ENCODE measurements around the gene CTRL.
A peak's percentile ranks its signal among the peaks of the same experiment; 100 is the strongest.
"Not testable (repeated sequence)": the region's sequence is repeated elsewhere in the genome, so short reads cannot be mapped to it uniquely, and the experiment has no call there.

Gene CTRL

DNA sequence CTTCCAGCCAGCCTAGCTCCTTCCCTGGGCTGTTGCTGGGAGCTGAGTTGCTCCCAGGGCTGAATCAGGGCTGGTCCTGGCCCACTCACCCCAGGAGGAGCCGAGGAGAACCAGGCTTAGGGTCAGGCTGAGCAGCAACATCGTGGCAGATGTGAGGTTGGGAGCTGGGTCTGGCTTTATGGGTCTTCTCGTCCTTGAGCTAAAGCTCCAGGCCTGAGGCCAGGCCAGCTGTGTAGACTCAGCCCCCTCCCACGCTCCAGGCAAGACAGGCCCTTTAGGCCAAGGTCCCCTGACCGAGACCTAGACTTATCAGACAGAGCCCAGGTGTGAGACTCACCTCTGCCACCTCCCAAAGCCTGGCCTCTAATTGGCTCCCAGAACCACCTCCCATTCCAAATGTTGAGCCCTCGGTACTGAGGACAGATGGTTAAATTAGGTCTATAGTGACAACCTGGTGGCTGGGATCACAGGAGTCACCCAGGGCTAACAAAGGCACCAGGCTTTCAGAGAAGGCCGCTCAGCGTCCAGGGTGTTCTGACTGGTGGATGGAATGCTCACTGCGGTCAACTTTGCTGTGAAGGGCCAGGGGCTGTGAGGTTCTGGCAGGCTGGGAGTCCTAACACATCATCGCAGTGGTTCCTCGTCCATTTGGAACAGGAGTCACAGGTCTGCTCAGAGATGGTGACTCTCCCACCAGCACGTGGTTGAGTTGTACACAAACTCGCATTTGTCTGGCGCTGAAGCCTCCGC lies at the start of gene CTRL:
Gene CTRL, minus strand, starts transcription at position 151 of the 750 bp plus-strand sequence. Its CDS starts 10 bp downstream, at position 141.
- DNase-seq, result no peak

DNA sequence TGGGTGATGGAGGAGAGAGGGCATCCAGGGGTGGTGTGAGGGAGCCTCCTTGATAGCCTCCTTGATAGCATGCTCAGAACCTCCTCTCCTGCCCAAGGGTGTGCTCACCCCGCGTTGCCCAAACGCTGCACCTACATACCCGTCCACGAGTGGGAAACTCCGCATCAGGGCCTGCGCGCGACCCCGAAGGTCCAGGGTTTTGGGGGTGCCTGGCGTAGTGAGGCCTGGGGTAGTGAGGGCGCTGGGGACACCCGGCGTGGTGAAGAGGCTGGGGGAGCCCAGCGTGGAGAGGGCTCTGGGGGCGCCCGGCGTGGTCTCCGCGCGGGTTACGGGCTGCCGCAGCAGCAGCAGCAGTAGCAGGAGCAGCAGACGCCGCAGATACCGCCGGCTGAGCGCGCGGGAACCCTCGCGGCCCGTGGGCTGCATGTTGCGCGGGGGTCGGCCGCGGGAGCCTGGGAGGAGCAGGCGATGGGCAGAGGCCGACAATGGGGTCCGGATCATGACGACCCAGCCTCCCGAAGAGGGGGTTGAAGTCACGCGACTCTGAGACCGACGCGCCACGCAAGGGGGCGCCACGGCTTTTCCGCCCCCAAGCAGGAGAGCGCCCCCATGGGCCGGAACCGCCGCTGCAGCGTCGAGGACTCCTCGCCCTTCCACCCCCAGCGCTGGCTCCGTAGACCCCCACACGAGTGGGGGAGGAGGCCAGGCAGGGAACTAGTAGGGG lies 48.5 kb upstream of the CTRL start, which contains the start of gene DPEP3:
Gene DPEP3, minus strand, starts transcription at position 545 of the 724 bp plus-strand sequence. Its CDS starts 119 bp downstream, at position 426.
- no peak for DNase-seq

DNA sequence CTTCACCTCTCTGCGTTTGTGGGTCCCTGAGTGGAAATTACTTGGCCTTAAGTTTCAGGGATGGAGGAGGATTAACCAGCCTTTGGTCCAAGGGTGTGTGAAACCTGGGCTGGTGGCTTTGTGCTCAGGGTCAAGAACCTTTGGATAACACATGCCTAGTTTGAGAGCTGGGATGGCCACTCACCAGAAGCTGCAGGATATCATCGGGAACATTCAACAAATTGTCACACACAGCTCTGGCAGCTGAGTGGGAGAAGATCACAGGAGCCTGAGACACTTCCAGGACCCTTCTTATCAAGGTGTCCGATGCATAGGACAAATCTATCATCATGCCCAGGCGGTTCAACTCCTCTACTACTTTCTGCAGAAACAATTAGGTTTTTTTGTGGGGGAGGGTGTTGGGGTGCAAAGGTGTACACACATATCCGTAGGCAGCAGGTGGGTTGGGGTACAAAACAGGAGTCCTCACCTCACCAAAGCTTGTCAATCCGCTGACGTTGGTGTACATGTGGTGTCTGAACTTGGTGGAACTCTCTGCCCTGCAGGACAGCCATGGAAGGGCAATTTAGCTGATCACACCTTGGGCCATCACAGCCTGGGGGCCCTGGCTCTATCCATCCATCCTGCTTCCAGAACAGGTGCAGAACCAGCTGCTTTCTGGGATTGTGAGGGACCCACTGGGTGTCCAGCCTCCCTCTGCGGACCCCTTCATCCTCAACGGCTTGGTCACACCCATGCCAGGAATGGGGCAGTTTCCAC lies 46.0 kb upstream of the CTRL start:
- no peak for DNase-seq

DNA sequence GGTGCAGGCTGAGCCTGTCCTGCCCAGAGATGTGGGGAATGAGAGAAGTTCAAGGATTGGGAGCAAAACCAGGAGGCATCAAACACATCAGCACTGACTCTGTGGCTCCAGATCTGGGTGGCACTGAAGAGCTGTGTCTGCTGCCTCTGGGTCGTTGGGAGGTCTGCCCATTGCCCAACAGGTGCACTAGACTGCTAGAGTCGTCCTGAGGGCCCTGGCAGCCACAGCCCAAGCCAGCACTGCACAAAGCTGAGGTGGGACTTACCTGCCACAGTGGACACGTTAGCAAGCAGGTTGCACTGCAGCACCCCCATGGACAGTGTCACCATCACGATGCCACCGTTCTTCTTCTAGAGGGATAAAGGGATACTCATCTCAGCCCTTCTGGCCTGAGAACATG lies 45.3 kb upstream of the CTRL start:
- no peak for DNase-seq

DNA sequence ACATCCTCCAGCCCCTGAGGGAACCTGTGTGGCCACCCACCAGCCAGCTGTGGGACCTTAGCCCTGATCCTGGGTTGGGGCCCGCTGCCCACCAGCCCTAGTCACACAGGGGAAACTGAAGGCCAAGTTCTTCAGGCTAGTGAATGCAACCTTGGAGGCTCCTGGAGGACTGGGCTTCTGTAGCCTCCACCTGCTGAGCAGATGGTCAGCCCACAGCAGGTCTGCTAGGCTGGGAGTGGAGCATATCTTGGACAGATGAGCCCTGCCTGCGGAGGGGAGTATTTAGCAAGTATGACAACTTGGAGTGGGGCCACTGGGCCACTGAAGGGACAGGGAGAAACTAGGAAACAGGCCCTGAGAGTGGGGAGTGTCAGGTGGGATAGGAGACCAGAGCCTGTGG lies 44.5 kb upstream of the CTRL start:
- DNase-seq, result no peak

DNA sequence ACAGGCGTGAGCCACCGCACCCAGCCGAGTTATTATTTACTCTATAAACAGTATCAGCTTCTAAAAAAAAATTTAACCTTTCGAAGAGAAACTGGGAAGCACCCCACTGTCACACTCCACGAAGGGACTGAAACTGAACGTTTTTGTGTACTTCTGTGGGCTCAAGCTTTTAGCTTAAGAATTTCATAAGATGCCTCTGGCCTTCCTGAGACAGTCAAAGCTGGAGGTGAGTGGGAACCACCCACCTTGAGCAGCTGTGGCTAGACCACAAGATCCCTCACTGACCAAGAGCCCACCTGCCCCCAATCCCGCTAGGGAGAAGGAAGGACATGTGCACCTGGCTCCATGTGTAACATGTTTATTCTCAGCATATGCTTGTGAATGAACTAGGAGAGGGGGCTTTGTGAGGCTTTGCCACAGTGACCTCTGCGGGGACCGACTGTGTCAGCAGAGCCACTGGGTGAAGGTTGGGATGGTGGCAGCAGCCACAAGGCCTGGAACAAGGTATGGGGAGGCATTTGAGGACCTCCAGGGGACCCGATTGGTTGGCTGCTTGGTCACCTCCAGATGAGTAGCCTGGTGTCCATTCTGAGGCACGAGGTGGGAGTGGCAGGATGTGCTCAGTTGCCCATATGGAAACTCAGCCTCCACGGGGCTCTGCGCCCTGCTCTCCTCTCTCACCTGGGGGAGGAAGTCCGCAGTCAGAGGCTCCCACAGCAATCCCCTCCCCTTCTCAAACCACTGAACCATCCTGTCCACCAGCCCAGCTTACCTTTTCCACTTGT lies 43.9 kb upstream of the CTRL start:
- no peak for DNase-seq

DNA sequence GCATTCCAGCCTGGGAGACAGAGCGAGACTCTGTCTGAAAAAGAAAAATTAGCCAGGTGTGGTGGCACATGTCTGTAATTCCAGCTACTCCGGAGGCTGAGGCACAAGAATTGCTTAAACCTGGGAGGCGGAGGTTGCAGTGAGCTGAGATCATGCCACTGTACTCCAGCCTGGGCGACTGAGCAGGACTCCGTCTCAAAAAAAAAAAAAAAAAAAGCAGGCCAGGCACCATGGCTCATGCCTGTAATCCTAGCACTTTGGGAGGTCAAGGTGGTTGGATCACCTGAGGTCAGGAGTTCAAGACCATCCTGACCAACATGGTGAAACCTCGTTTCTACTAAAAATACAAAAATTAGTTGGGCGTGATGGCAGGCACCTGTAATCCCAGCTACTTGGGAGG lies 40.6 kb upstream of the CTRL start:
- DNase-seq, result not testable (repeated sequence)

DNA sequence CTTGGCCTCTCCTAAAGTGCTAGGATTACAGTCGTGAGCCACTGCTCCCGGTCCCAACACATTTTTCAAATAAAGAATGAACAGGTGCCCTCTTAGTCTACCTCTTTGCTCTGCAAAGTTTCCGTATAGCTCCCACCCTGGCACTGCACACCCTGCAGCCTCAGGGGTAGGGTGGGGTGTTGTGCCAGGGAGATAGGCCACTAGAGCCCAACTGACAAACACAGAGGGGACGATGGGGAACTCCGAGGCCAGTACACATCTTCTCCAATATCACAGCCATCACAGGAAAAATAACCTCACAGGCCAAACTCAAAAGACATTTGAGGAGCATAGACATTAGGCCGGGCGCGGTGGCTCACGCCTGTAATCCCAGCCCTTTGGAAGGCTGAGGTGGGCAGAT lies 39.4 kb upstream of the CTRL start:
- no peak for DNase-seq

DNA sequence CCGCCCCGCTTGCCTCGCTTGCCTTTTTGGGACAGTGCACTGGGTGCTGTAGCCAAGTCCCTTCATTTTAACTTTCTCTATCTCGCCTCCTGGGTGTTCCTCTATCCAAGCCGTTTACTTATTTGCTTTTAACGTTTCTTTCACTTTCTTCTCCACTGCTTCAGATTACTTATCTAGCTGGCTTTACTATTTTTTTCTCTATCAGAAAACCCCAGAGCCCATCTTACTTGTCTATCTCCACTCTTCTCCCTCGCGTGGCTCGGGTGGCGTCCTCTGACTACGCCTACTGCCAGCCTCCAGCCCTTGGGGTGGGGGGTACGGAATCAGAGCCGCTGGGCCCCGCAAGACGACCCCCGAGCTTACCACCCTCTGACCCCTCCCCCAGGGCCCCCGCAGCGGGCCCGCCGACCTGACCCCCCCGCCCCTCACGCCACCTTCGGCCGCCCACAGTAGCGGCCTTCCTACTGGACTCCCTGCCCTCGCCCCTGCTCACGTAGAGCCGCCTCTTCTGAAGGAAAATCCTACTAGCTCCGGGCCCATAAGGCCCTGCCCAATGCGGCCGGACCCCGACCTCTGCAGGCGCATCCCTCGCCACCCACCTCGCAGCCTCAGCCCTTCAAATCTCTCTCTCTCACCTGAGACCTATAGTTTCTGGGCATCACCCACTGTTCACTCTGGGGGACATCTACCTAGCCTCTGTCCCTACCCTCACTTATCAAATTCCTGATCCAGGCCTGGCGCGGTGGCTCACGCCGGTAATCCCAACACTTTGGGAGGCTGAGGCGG lies 37.8 kb upstream of the CTRL start:
- peak in 1 of 2 donors; percentile 37 for DNase-seq

DNA sequence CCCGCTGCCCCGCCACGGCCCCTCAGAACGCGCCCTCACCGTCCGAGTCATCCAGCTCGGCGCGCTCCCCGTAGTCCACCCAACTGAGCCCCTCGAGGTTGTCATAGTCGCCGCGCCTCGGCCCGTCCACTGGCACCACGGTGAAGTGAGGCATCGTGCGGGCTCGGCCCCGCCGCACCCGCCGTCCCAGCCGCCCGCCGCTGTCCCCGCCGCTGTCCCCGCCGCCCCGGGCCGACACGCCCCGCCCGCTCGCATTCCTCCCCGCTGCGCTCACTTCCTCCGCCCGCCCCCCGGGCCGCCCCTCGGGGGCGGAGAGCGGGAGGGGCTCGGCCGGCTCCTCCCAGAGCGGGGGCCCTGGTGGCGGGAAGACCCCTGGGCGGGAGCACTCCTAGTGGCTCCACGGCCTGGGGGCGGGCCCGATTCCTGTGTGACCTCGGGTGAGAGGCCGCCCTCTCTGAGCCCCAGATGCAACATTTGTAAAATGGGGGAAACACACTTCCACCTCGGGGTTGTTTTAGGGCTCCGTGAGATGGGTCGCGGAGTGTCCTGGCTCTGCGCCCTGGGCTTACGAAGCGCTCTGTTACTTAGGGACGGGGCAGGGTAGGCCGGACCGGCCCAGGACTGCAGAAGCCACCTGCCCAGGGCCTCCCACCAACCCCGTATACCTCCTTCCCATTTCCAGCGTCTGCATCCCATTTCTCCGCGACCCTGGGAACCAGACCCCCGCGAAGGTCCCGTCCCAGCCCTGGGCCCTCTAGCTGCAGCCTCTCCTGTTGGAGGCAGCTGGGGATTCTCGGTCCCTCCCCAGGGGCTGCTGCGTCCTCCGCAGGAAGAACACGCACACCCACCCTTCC lies 37.0 kb upstream of the CTRL start, which contains the start of gene SLC12A4:
Gene SLC12A4, minus strand, starts transcription at position 238 of the 854 bp plus-strand sequence. Its CDS starts 84 bp downstream, at position 154.
- DNase-seq, result peak; percentile 86 to 91

DNA sequence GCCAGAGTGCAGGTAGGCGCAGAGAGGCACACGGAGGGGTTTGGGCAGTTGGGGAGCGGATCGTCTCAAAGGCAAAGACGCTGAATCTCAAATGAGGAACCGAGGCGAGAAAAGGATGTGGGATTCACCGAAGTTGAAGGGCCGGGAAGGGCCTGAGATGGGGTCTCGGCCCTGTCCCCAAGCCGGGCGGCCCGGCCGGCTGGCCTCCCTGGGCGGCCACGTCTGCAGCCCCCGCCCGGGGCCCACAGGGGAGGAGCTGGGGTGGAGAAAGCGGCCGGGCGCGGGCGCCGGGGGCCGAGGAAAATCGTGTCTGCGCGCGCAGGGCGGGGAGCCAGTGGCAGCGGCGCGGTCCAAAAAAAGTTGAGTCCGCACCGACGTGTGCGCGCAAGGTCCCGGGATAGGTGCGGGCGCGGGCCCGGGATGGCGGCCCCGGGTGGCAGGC lies 36.3 kb upstream of the CTRL start:
- DNase-seq, result no peak

DNA sequence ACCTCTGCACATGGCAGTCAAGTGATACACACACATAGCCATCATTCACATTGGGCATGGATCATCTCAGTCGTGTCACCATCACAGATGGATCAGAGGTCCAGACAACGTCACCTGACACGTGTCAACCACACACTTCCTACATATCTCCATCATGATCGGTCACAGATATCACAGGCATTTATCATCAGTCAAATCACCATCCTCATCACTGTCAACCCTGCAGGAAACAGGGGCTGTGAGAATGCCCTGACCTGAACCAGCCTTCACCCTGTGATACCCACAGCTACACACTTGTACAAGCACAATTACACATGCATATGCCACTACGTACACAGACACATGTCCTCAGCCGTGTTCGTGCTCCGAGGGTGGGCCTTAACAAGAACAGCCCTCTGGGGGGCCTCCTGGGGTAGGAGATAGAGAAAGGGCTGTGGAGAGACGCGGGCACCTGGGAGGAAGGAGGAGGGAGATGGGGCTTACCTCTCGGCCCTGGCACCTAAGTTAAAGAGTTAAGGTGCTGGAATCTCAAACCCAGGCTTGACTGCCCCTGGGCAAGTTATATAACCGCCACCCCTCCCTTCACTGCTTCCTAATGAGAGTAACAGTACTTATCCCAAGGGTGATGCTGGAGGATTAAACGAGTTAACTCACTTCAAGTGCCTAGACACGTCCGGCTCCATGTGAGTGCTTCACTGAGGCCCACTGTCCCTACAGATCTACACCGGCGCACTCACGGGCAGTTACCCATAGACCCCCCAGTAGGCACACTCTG lies 35.7 kb upstream of the CTRL start:
- peak in 1 of 2 donors; percentile 33 for DNase-seq

DNA sequence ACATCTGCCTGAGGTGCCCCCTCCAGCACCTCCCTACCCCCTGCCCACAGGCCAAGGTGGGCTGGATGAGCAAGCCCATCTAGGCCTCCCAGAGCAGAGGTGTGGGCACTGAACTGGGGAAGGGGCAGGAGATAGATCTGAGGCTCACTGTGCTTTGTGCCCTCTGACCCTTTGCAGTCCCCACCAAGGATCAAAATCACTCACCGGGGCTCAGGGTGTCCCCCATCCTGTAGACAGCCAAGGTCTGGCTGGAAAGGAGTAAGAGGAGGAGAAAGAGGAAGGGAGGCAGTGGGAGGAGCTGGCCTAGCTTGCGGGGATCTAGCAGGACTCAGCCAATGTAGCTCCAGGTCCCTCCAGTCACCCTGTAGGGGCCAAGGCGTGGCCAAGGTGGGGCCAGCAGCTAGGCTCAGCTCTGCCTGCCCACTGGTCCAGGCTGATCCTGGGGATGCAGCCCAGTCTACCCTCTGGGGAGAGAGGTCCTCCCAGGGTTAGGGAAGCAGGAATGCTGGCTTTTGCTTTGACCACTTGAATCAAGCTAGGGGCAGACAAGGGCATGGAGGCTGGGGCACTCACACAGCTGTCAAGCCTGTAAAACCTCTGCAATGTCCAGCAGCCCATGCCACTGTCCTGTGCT lies 35.0 kb upstream of the CTRL start:
- DNase-seq, result no peak

DNA sequence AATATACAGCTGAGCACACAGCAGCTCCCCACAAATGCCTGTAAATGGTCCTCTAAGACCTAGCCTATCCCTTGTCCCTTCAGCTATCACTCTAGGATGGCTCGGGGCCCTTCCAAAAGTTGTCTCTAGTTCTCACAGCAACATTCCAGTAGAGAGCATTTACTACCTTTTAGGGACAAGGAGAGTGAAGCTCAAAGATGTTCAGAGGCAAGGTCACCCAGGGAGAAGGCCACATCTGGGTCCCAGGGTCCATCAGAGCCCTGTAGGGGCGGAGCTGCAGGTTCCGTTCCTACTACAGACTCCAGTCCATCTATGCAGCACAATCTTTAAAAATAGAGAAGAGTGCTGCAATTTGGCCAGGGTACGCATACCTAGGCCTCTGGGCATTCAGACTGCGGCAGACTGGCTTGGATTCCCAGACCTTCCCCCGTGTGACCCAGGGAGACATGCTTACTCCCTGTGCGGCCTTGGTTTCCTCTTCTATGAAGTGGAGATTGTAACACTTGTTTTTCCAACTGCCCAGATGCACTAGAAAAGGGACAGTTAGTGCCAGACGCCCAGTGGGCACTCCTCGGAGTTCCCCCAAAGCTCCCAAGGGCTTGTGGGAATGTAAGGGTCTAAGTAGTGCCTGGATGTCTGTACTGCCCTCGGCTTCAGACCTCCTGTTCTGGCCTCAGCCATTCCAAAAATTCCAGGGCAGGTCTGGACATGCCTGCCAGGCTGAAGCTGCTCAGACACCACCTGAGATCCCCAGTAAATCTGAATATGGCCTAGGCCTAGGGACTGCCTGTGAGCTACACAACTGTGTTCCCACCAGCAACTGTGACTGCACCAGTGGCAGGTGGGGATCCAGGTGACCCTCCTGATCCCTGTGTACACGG lies 34.2 kb upstream of the CTRL start:
- no peak for DNase-seq

DNA sequence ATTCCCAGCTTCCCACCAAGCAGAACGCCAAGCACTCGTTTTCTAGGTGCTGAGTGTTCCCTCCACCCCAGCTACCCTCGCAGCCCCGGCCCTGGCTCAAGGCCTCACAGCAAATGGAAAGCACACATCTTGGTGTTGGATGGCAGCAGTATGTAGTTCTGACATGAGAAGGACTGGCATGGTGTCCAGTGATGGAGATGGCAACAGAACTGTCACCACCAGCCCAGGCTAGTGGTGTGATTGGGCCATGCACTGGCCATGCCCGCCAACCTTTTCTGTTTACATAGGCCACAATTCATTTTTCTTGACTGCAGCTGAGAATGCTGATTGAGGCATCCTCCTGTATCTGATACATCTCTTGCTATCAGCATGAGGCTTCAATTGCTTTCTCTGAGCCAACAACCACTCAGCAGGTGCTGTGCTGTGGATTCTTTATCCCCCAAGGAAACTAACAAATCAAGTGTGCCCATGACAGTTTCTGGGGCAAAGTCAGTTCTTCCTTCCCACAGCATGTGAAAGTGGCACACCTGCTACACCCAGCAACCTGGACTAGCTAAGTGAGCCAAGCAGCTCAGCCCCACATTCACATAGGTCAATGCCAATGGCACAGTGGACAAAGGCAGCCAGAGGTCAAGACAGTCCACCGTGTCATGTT lies 32.9 kb upstream of the CTRL start:
- no peak for DNase-seq

DNA sequence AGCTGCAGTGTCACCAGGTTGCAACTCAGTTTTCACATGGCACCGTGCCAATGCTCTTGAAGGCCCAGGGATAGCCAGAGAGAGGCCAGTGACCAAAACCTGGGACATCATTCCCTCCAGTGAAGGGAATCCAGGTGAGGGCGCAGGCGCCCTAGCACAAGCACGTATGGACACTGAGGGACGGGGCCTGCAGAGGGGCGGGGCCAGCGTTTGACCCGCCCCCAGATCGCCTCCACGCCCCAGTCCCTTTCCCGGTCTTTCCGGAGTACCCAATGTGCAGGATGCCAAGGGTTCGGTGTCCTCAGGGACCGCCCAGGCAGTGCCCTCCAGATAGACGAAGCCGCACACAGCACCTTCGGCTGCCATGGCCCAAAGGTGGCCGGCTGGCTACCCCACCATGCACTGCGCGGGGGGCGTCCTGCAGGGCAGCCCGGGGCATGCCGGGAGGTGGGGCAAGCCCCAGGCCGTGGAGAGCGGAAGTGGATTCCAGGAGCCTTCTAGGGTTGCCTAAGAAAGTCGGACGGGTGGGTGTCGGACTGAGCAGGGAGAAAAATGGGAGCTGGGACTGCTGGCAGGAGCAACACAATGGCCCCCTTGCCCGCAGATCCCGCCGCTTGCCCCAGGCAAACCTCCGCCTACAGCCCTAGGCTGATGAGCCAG lies 32.1 kb upstream of the CTRL start:
- DNase-seq, result no peak

DNA sequence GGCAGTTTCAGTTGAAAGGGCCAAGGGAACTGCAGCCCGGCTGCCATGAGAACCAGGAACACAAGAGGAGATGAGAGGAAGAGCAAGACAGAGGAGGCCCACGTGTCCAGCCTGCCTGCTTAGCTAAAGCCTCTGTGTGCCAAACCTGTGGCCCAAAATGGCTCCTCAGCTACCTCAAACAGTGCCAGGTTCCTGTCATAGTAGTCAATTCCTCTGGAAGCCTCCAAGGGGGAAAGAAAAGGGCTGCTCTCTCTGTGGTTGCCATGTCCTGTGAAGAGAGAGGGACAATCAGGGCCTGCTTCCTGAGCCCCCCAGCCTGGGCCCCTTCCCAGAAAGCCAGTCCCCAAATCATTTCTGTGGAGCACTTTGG lies 31.6 kb upstream of the CTRL start:
- DNase-seq, result no peak
